AG08395 (cell line): Measurements from ENCODE around the gene LRRC74B.

Experiments used
- DNase-seq: peaks from one replicate; pipeline ENCODE4 v3.0.0; 2012; ENCODE audit warnings: mixed read lengths, low spot score

LRRC74B gene

GRCh38 chr22:21104126-21104691 lies 58.5 kb downstream of the LRRC74B start:
- no peak for DNase-seq

GRCh38 chr22:21105294-21105693 lies 59.5 kb downstream of the LRRC74B start:
- no peak for DNase-seq

GRCh38 chr22:21106000-21106399 lies 60.3 kb downstream of the LRRC74B start:
- no peak for DNase-seq

- DNase-seq = no peak
Measured at GRCh38 chr22:21108379-21109115, 62.8 kb downstream of the LRRC74B start.
